GM18867 (cell line): ENCODE measurements around the gene TXLNG.

Source experiments
- ATAC-seq: cut with Tn5 transposase; IDR thresholded peaks from one replicate; pipeline ENCODE4 v1.9.1; 2021; ENCODE audit warnings: mild to moderate bottlenecking, moderate library complexity; ENCODE audit not compliant: unreplicated experiment

Gene TXLNG

DNA sequence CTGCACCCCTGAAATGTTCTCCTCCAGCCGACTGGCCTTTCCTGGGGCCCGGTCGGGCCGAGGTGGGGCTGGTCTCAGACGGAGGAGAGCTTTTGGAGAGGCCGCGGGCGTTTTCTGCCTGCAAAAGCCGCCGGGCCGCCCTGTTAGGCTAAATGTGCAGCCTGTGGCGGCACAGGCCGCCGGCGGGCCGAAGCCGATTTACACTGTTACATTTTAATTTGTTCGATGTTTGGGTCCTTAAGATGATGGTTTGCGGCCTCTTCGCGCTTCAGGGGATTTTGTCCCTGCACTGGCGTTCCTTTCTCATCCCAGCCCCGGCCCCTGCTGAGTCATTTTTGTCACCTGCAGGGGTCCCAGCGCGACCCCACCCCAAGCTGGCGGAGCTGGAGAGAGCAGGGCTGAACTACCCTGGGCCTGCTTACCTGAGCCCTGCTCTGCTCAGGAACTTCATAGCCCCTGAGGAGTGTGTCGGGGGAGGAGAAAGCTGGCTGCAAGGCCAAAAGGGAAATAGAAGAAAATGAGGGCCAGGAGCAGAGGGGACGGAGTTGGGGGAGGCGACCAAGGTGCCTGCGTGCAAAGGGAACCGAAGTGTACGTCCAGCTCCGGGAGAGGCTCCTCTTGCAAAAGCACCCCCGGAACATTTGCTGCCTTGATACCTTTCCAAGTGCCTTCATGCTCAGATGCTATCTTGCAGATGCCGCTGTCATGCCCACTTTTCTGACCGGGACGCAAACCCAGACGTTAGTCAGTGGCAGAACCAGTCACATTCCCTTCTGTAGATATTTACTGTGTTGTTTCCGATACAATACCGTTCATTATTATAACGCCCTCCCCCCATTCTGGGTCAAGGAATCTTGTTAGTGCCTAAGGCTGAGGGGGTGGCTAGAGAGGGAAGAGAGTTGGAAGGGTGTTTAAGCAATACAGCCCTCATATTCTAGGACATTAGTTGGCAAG lies 84.9 kb downstream of the TXLNG start:
- ATAC-seq: no peak

- ATAC-seq: no peak
These were observed 86.8 kb downstream of the TXLNG start for GRCh38 chrX:16873106-16873505.

- ATAC-seq: no peak
These were observed 88.3 kb downstream of the TXLNG start for GRCh38 chrX:16874458-16875095.

- ATAC-seq: no peak
These were observed 90.4 kb downstream of the TXLNG start for GRCh38 chrX:16876696-16877095.

- ATAC-seq: peak; percentile 39
These were observed 95.9 kb downstream of the TXLNG start for GRCh38 chrX:16882169-16882568.

DNA sequence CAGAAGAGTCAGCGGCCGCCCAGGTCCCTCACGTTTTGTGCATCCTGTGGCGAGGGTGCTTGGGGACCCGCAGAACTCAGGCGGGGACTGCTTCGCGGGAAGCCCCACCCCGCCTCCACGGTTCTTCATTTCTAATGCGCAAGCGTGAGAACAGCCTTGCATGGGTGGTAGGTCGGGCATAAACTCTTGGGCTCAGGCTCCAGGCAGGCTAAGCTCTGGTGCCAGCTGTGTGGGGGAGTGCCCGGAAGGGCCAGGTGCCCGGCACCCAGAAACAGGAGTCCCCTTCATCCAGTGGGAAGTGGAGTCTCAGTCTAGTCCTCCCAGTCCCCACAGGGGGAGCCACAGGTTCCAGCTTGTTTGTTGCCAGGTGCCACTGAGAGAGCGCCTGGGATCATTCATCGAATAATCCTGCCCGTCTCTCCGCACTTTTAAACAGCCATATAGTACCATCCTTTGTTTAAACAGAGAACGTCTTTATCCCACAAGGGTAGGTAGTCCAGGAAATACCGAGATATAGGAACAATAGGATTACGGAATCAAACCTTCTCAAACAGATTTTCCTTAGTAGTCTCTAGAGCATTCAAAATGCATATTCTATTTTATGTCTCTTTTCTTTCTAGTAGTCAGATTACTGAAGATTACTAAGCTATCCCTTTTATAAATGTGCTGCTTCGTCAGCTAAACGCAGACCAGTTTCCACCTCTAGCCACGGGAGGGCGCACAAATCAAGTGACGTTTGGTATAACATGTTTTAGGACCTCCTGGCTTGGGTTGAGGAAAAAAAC lies 96.6 kb downstream of the TXLNG start:
- peak; percentile 64 for ATAC-seq

DNA sequence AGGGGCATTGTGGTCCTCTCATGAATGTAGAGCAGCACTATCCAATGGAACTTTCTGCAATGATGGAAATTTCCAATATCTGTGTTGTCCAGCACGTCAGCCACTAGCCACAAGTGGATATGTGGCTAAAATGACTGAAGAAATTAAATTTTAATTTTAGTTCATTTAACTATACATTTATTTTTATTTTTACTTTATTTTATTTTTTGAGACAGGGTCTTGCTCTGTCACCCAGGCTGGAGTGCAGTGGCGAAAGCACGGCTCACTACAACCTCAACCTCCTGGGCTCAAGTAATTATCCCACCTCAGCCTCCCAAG lies 97.2 kb downstream of the TXLNG start:
- no peak for ATAC-seq

GRCh38 chrX:16885628-16886027 lies 99.4 kb downstream of the TXLNG start:
- ATAC-seq: no peak

DNA sequence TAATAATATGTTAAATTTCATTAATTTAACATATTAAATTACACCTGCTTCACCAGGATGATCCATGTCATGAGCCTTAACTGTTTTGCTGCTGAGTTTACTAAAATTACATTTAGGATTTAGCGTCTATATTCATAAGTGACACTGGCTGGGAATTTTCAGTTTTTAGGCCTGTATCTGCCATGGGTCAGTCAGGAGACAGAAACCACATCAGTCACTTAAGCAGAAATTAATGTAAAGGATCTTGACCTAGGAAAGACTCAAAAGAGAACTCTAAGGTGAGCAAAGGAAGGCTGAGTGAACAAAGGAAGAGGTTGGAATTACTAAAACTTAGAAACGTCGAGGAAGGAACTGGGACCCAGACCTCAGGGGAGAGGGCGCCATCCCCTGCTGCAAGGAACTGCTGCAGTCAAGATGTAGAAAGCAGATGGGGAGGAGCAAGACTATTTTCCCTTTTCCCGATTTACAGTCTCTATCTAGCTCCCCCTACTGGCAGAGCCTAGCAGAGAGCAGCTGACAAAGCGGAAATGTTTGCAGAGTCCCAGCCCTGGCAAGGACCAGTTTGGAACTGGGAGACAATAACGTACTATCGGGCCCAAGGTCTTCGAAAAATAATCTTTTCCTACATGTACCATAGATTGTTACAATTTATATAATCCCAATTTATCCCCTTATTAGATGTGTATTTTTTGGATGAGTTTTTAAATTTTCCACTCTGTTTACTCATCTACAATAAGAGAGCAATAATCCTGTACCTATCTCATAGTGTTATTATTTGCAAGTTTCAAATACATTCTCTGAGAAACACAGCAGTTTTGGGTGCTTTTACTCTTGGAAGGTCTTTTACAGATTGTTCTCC lies 106.5 kb downstream of the TXLNG start:
- peak; percentile 86 for ATAC-seq
